SW480 (cell line): ENCODE measurements around the gene TRAM2.
A peak's percentile ranks its signal among the peaks of the same experiment; 100 is the strongest.
"Not testable (repeated sequence)": the region's sequence is repeated elsewhere in the genome, so short reads cannot be mapped to it uniquely, and the experiment has no call there.

ENCODE experiments used
- DNase-seq: peaks from one replicate; pipeline ENCODE4 v3.0.0-alpha.2; 2016; ENCODE audit warnings: low spot score

The TRAM2 gene

DNA sequence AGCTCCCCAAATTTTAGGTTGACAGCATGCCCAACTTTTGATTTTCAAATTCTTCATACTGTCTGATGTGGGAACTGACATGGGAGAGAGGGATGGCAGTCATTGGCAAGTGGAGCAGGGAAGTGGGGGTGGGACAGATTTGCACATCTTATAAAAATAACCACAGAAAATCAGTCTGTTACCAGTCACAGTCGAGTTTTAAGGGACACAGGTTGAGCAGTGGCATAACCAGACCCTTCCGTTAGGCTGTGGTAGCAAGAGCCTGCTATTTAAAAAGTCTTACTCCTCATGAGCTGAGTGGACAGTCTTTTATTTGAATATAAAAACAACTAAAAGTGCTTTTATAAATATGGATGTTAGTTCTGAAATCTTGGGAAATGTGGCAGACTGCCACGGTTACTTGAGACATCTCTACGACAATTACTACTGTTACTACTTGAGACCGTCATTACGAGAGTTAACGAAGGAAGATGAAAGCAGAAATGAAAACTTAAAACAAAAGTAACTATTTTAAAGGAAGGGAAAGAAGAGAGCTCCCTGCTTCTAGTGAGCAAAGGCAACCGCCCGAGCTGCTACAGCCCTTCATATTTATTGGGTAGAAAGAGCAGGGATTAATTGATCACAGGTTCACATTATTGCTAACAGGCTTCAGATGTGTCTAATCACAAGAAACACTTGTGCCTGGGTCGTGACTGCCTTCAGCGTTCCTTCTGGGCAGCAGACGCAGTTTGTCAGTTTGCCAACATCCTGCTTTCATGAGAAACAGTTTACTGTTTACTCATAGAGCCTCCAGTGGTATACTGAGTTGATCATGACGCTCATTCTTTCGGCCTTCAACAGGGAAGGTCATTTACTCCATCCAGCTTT is 85.4 kb downstream of the TRAM2 start:
- DNase-seq, result no peak

DNA sequence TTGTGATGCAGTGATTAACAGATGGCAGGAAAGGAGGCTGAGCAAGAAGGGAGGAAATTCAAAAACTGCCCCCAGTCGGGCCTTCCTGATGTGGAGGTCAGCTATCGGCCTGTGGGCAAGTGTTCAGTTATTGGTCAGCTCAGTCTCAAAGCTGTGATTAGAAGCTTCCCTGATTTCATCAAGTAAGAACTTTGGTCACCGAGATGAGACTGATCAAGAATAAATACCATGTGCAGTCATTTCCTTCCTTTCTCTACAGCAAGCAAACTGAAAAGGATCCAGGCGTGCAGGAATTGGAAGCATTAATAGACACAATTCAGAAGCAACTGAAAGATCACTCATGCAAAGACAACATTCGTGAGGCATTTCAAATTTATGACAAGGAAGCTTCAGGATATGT is 87.0 kb downstream of the TRAM2 start:
- no peak for DNase-seq

- DNase-seq, result no peak
Observed at GRCh38 chr6:52483671-52484003, 93.2 kb downstream of the TRAM2 start.

DNA sequence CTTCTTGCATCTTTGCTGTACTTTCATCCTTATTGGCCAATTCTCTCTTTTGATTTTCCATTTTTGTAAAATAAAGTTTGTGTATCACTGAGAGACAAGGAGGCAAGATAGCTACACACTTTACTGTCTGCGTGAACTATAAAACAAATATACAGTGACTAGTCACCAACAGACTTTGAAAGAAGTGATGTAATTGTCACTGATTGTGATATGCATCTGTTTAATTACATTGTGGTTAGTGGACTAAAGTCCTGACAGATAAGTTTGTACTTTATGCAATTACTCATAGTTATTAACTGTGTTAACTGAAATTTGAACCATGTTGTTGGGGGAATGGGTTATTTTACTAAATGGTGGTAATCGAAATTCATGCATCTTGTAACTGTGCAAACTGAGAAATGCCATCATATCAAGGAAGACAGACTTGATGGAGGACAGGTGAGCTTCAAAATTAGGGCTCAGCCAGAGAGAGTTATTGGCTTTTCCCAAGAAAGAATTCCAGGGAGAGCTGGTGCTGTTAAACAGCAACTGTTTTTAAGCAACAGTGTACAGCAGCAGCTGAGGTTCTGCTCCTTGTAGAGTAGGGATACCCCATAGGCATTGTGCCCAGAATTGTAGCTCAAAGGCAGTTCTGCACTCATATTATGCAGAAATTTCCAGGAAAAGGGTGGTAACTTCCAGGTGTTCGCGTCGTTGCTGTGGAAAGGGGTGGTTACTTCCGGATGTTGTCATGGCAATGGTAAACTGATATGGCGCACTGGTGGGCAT is 93.8 kb downstream of the TRAM2 start:
- DNase-seq, result no peak

DNA sequence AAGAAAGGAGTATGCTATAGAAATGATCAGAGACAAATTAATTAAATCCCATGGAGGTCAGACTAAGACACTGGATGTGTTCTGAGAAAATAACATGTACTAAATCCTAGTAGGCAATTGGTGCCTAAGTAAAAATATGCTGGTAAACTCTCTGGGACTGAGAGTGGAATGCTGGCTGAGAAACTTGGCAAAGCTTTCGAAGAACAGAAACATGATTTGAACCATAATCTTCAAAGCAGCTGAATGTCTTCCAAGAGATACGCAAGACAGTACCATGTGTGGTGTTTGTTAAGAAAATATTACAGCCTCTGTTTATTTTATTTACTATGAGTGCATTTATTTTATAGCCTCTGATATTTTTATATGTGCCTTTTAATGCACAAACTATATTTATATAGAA is 101.6 kb downstream of the TRAM2 start:
- no peak for DNase-seq

GRCh38 chr6:52474173-52474572 is 102.7 kb downstream of the TRAM2 start:
- no peak for DNase-seq

GRCh38 chr6:52461194-52461593 is 115.7 kb downstream of the TRAM2 start:
- not testable (repeated sequence) for DNase-seq

GRCh38 chr6:52457096-52457495 is 119.8 kb downstream of the TRAM2 start:
- no peak for DNase-seq

- DNase-seq, result peak; percentile 2
Observed at GRCh38 chr6:52454556-52454955, 122.3 kb downstream of the TRAM2 start.
